Trophoblast cell (in vitro differentiated cells and primary cell): ENCODE measurements around the gene IL10RB.
"Not testable (repeated sequence)": the region's sequence is repeated elsewhere in the genome, so short reads cannot be mapped to it uniquely, and the experiment has no call there.

Source experiments
- DNase-seq, 2 donors: peaks; one replicate each; pipeline ENCODE4 v3.0.0-alpha.2; 2016
- H2AFZ ChIP-seq: 2 replicates; pipeline ENCODE4 v1.6.1; 2013; ENCODE audit warnings: low read length, moderate library complexity, mild to moderate bottlenecking; ENCODE audit not compliant: insufficient read depth, poor library complexity
- H2AK5ac ChIP-seq: 2 replicates; pipeline ENCODE4 v1.6.1; 2013; ENCODE audit warnings: mild to moderate bottlenecking, low read length
- H2BK120ac ChIP-seq: 2 replicates; pipeline ENCODE4 v1.6.1; 2013; ENCODE audit warnings: low read length, mild to moderate bottlenecking, moderate library complexity; ENCODE audit not compliant: insufficient read depth, poor library complexity
- H2BK12ac ChIP-seq: 2 replicates; pipeline ENCODE4 v1.6.1; 2013; ENCODE audit warnings: mild to moderate bottlenecking, low read length, moderate library complexity
- H2BK5ac ChIP-seq: 2 replicates; pipeline ENCODE4 v1.6.1; 2013; ENCODE audit warnings: low read length, low read depth, moderate library complexity, mild to moderate bottlenecking; ENCODE audit not compliant: poor library complexity
- H3K14ac ChIP-seq: 2 replicates; pipeline ENCODE4 v1.6.1; 2013; ENCODE audit warnings: mild to moderate bottlenecking, low read length
- H3K18ac ChIP-seq: 2 replicates; pipeline ENCODE4 v1.6.1; 2013; ENCODE audit warnings: mild to moderate bottlenecking, low read length
- H3K23ac ChIP-seq: 2 replicates; pipeline ENCODE4 v1.6.1; 2013; ENCODE audit warnings: low read length
- H3K27ac ChIP-seq: 2 replicates; pipeline ENCODE4 v1.5.1; 2013; ENCODE audit warnings: low read depth, mild to moderate bottlenecking, inconsistent platforms, low read length, moderate library complexity
- H3K27me3 ChIP-seq: 2 replicates; pipeline ENCODE4 v1.6.1; 2013; ENCODE audit warnings: inconsistent platforms, mild to moderate bottlenecking, low read length, moderate library complexity; ENCODE audit not compliant: insufficient read depth
- H3K36me3 ChIP-seq, 2 experiments: 1 replicate in 1 of 2; 2 replicates in 1 of 2; pipeline ENCODE4 v1.6.1; 2013; ENCODE audit warnings: low read length in 2 of 2, mild to moderate bottlenecking in 2 of 2, moderate library complexity in 1 of 2; ENCODE audit not compliant: insufficient read depth in 2 of 2, control insufficient read depth in 1 of 2
- H3K4ac ChIP-seq: 2 replicates; pipeline ENCODE4 v1.6.1; 2013; ENCODE audit warnings: low read depth, mild to moderate bottlenecking, low read length, moderate library complexity
- H3K4me1 ChIP-seq, 2 experiments: 1 replicate in 1 of 2; 2 replicates in 1 of 2; pipeline ENCODE4 v1.6.1; 2013; ENCODE audit warnings: low read length in 2 of 2, mild to moderate bottlenecking in 2 of 2, moderate library complexity in 1 of 2; ENCODE audit not compliant: insufficient read depth in 2 of 2, control insufficient read depth in 1 of 2
- H3K4me2 ChIP-seq: 2 replicates; pipeline ENCODE4 v1.6.1; 2013; ENCODE audit warnings: inconsistent platforms, mild to moderate bottlenecking, low read length, moderate library complexity
- H3K4me3 ChIP-seq: 2 replicates; pipeline ENCODE4 v1.5.1; 2013; ENCODE audit warnings: mild to moderate bottlenecking, low read depth, low read length, inconsistent platforms
- H3K79me1 ChIP-seq: one replicate; pipeline ENCODE4 v1.6.1; 2013; ENCODE audit warnings: low read length
- H3K79me2 ChIP-seq: 2 replicates; pipeline ENCODE4 v1.6.1; 2013; ENCODE audit warnings: low read length, mild to moderate bottlenecking; ENCODE audit not compliant: control insufficient read depth, insufficient read depth, poor library complexity
- H3K9ac ChIP-seq: 2 replicates; pipeline ENCODE4 v1.6.1; 2013; ENCODE audit warnings: mild to moderate bottlenecking, low read length
- H3K9me3 ChIP-seq: 2 replicates; pipeline ENCODE4 v1.6.1; 2013; ENCODE audit warnings: low read depth, mild to moderate bottlenecking, control low read depth, inconsistent platforms, low read length; ENCODE audit not compliant: insufficient read depth
- H4K12ac ChIP-seq: 2 replicates; pipeline ENCODE4 v1.6.1; 2013; ENCODE audit warnings: low read depth, mild to moderate bottlenecking, low read length, moderate library complexity
- H4K8ac ChIP-seq: 2 replicates; pipeline ENCODE4 v1.6.1; 2013; ENCODE audit warnings: low read depth, mild to moderate bottlenecking, low read length, moderate library complexity
- H4K91ac ChIP-seq: one replicate; pipeline ENCODE4 v1.6.1; 2013; ENCODE audit warnings: low read depth, mild to moderate bottlenecking, low read length, moderate library complexity
- WGBS: extraction: QIAGEN DNeasy Blood & Tissue Kit; methylation state at CpG from one replicate; pipeline ENCODE4 v1.1.7; 2013; ENCODE audit warnings: missing lambda C conversion rate; ENCODE audit not compliant: insufficient read length, insufficient coverage; ENCODE audit errors: extremely low coverage; 5-methylcytosine and 5-hydroxymethylcytosine counted together

Gene IL10RB

GRCh38 chr21:33321005-33321404 lies 54.8 kb downstream of the IL10RB start:
- not testable (repeated sequence) for H3K4me2 ChIP-seq, H3K27me3 ChIP-seq, H3K9me3 ChIP-seq, H2AK5ac ChIP-seq, H3K18ac ChIP-seq, H4K8ac ChIP-seq, H3K36me3 ChIP-seq, H4K91ac ChIP-seq, H3K79me2 ChIP-seq, H2BK12ac ChIP-seq, H3K4me1 ChIP-seq, H3K4ac ChIP-seq, H3K14ac ChIP-seq, H2BK5ac ChIP-seq, H3K27ac ChIP-seq, H4K12ac ChIP-seq, H3K23ac ChIP-seq, H2AFZ ChIP-seq, H3K4me3 ChIP-seq, H2BK120ac ChIP-seq
- peak; percentile 21 to 38 for DNase-seq
- WGBS = no CpG with 5 or more reads among the region's 17 CpGs
- peaks cover 10% of the 10 kb centered on the region for H3K79me1 ChIP-seq
- peak overlapping the region; percentile 63 for H3K9ac ChIP-seq

GRCh38 chr21:33323610-33324009 lies 57.4 kb downstream of the IL10RB start:
- H3K79me2 ChIP-seq, H4K12ac ChIP-seq, H4K91ac ChIP-seq, H2AK5ac ChIP-seq, H3K14ac ChIP-seq, H2BK120ac ChIP-seq, H3K27ac ChIP-seq, H3K4me1 ChIP-seq, H3K4ac ChIP-seq, H3K23ac ChIP-seq, H3K4me2 ChIP-seq, H3K9ac ChIP-seq, H2BK12ac ChIP-seq, H3K4me3 ChIP-seq, DNase-seq, H3K27me3 ChIP-seq, H4K8ac ChIP-seq, H3K18ac ChIP-seq, H2BK5ac ChIP-seq, H2AFZ ChIP-seq, H3K36me3 ChIP-seq, H3K9me3 ChIP-seq: not testable (repeated sequence)
- peaks cover 10% of the 10 kb centered on the region for H3K79me1 ChIP-seq

GRCh38 chr21:33324291-33325221 lies 58.4 kb downstream of the IL10RB start, which contains the start of gene IFNAR1:
Gene IFNAR1, plus strand, starts transcription at chr21:33324970. Its CDS starts 86 bp downstream, at chr21:33325056.
- DNase-seq = peak; percentile 99
- Histone ChIP-seq H2BK120ac (peak within 1 kb of the TSS; percentile 73), H3K4ac (peak within 1 kb of the TSS; percentile 67), H4K91ac (peak within 1 kb of the TSS; percentile 89), H2AFZ (peak within 1 kb of the TSS; percentile 99), H4K8ac (peak within 1 kb of the TSS; percentile 96), H3K79me1 (peaks cover 10% of the 10 kb centered on the region), H3K36me3 (no peaks in the 10 kb centered on the region), H2BK5ac (peak within 1 kb of the TSS; percentile 81), H3K4me2 (peak within 1 kb of the TSS; percentile 60), H3K9ac (peak within 1 kb of the TSS; percentile 92), H2BK12ac (no peak within 1 kb of the TSS), H3K18ac (peak within 1 kb of the TSS; percentile 91), H3K9me3 (no peaks in the 10 kb centered on the region), H3K4me3 (peak within 1 kb of the TSS; percentile 99), H3K27me3 (no peaks in the 10 kb centered on the region), H2AK5ac (no peak within 1 kb of the TSS), H3K14ac (peak within 1 kb of the TSS; percentile 92), H3K27ac (peak within 1 kb of the TSS; percentile 47), H4K12ac (peak within 1 kb of the TSS; percentile 89), H3K4me1 (peaks cover 0 to 5% of the 10 kb centered on the region in 2 experiments), H3K23ac (no peak within 1 kb of the TSS), H3K79me2 (peaks cover 6% of the 10 kb centered on the region)
- no CpG with 5 or more reads among the region's 86 CpGs for WGBS

GRCh38 chr21:33325222-33326067 lies 59.3 kb downstream of the IL10RB start:
- peaks cover 0 to 5% of the 10 kb centered on the region in 2 experiments for H3K4me1 ChIP-seq
- peak overlapping the region; percentile 99 for H2AFZ ChIP-seq
- peak overlapping the region; percentile 87 for H4K12ac ChIP-seq
- no peak overlapping the region for H2AK5ac ChIP-seq
- peak overlapping the region; percentile 99 for H3K4me3 ChIP-seq
- H3K79me2 ChIP-seq = peaks cover 6% of the 10 kb centered on the region
- H3K27ac ChIP-seq = peak overlapping the region; percentile 41
- no peaks in the 10 kb centered on the region for H3K27me3 ChIP-seq
- H4K8ac ChIP-seq = peak overlapping the region; percentile 96
- H4K91ac ChIP-seq = peak overlapping the region; percentile 89
- peak; percentile 77 to 84 for DNase-seq
- no CpG with 5 or more reads among the region's 28 CpGs for WGBS
- H3K18ac ChIP-seq = peak overlapping the region; percentile 91
- peak overlapping the region; percentile 67 for H3K4ac ChIP-seq
- peak overlapping the region; percentile 92 for H3K14ac ChIP-seq
- no peaks in the 10 kb centered on the region for H3K36me3 ChIP-seq
- no peak overlapping the region for H3K23ac ChIP-seq
- peak overlapping the region; percentile 92 for H3K9ac ChIP-seq
- peak overlapping the region; percentile 81 for H2BK5ac ChIP-seq
- H3K9me3 ChIP-seq = no peaks in the 10 kb centered on the region
- peaks cover 10% of the 10 kb centered on the region for H3K79me1 ChIP-seq
- no peak overlapping the region for H2BK12ac ChIP-seq
- H3K4me2 ChIP-seq = peak overlapping the region; percentile 58
- peak overlapping the region; percentile 73 for H2BK120ac ChIP-seq
